AG04449 (cell line): ENCODE measurements around the gene ZFP92.

ENCODE experiments used
- CTCF ChIA-PET: fragments of 350-600 bp; formaldehyde crosslinking; extraction: SDS; loops from one replicate; lab custom pipeline; 2021; ENCODE audit warnings: antibody characterized with exemption; lab: Yijun Ruan, JAX
- POLR2A ChIA-PET: fragments of 400-600, 350-600 bp; formaldehyde crosslinking; extraction: SDS; loops from one replicate; lab custom pipeline; 2020; ENCODE audit warnings: antibody characterized with exemption, inconsistent platforms; lab: Yijun Ruan, JAX
- DNase-seq: peaks from one replicate; pipeline ENCODE4 v3.0.0-alpha.2; 2010; ENCODE audit warnings: low read depth, low spot score
- H3K4me3 ChIP-seq: 2 replicates; pipeline ENCODE4 v1.5.1; 2011; ENCODE audit warnings: low read depth, mild to moderate bottlenecking, control low read depth, low read length
- CTCF ChIP-seq: IDR thresholded peaks from one replicate; pipeline ENCODE4 v1.5.1; 2011; ENCODE audit warnings: mild to moderate bottlenecking, moderate library complexity, low read length, control low read depth, inconsistent platforms; ENCODE audit not compliant: insufficient read depth; ENCODE audit errors: missing control alignments

The ZFP92 gene

GRCh38 chrX:153447581-153447960 is 36.3 kb downstream of the ZFP92 start:
- H3K4me3 ChIP-seq = no peak overlapping the region
- ChIA-PET CTCF (no interaction called here), POLR2A (no interaction called here)
- no peak for DNase-seq
- no peak for TF ChIP-seq CTCF

DNA sequence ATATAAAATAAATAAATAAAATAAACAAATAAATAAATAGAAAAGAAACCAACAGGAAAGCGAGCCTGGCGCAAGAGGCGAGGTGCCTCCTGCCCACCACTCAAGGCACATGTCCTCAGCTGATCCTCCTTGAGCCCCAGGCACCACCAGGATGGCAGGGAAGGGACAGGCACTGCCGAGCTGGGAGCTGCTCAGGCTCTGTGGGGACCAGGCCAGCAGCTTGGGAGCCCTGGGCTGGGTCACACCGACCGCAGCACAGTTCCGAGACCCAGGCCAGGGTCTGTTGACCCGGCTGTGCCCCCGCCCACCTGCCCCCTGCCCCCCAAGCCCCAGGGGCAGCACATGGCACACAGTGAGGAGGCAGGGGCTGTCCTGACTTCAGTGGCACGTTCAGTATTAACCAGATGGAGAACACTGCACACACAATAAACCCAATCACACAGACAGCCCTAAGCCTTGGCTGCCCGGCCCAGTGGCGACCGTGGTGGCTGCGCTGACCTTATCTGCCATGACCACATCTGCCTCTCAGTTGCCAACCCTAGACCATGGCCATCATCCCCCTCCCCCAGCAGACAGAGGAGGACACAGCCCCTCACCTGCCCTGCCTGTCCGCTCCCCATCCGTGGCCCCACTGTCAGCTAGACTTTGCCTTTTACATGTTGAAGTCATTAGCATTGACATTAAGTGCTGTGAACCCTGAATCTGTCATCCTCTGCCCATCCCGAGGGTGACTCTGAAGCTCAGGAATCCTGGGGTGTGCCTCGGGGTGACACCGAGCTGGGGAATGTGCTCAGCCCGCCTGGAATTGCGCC is 37.5 kb downstream of the ZFP92 start:
- no peak for TF ChIP-seq CTCF
- ChIA-PET POLR2A (no interaction called here), CTCF (interaction anchor here (1.3 kb wide), 1 partner anchor 22 kb away, joined by 4 read pairs; the partner anchor contains the start of gene HAUS7)
- no peak for DNase-seq
- no peak overlapping the region for H3K4me3 ChIP-seq

- CTCF ChIA-PET = interaction anchor here (1.3 kb wide), 1 partner anchor 22 kb away, joined by 4 read pairs; the partner anchor contains the start of gene HAUS7
- no peak overlapping the region for H3K4me3 ChIP-seq
- POLR2A ChIA-PET = no interaction called here
- TF ChIP-seq CTCF = no peak
- DNase-seq = no peak
Observed at GRCh38 chrX:153449368-153450113, 38.3 kb downstream of the ZFP92 start.

DNA sequence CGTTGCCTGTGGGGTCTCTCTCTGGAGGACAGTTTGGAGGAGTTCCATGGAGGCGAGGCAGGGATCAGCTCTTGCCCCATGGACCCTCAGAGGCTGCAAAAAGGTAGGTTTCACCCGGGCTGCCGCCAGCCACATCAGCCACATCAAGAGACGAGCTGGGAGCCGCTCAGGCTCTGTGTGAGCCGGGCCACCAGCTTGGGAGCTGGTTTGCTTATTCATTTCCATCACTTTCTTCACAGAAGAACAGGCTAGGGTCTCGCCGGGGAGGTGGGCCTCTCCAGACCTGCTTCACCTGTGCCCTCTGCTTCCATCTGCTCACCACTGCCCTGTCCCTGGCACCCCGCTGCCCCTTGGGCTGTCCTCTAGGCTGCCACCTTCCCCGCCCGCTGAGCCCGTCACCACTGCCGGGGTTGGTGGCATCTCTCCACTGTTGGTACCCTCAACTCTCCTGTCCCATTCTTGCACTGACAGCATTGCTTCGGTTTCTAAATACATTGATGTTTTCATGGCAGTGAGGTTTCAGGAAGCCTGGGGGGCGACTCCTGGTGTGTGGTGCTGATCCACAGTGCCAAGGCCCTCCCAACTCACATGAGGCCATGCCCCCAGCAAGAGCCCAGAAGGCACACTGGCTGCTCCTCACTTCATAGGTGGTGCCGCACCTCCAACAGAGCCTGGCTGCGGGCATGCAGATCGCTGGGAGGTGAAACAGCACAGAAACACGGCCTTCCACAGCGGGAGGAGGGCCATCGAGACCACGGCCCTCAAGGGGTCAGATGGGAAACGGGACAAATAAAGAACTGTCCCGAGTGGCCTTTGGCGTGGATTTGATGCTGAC is 39.1 kb downstream of the ZFP92 start:
- H3K4me3 ChIP-seq = no peak overlapping the region
- no peak for DNase-seq
- ChIA-PET POLR2A (no interaction called here), CTCF (interaction anchor here (1.3 kb wide), 1 partner anchor 21 kb away, joined by 4 read pairs; the partner anchor contains the start of gene HAUS7)
- TF ChIP-seq CTCF = no peak

DNA sequence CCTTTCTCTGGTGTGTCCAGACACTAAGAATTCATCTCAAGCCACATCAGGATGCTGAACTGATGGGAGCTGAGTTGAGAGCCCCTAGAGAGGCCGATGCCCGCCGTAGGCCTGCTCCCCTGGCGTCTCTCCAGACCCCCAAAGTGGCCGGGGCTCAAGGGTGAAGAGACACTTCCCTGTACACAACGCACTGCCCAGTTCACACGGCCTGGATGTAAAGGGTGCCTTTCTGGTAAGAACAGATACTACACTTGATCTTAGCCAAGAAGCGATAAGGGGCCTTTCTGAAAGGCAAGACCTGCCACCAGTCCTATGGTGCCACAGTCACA is 39.6 kb downstream of the ZFP92 start:
- ChIA-PET CTCF (no interaction called here), POLR2A (no interaction called here)
- no peak for TF ChIP-seq CTCF
- H3K4me3 ChIP-seq = no peak overlapping the region
- no peak for DNase-seq
